Measurements from ENCODE around the gene KPNA5.

The KPNA5 gene

DNA sequence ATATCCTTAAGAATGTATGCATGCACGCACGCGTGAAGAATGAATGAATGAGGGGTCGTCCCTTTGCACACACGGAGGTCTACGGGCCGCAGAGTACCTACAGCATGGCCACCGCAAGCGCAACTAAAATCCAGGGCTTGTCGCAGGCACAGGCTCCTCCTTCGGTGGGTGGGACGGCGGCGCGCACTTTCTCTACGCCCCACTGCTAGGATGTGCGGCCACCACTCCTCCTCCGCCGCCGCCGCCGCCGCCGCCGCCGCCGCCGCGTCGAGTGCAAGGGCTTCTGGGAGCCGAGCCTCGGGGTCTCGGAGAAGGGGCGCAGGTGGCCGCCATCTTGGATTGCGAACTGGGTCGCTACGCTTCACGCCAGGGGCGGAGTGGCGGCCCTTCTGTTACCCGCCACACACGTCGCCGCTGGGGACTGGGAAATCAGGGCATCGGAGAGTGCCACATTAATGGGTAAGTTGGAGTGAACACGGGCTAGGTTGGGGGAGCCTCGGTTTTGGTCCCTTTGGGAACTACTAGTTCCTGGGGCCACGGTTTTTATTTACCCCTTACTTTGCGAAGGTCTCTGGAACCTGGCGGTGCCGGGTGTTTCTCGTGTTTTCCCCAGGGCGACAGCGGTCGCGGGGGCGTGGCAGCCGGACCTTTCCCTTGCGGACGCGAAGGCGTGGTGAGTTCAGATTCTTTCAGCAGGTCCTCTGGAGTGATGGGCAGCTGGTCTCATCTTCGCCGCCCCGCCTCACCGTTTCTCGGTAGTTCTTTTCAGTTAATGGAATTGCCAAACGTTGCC is at the start of gene KPNA5:
Gene KPNA5, plus strand, starts transcription at position 332 of the 793 bp plus-strand sequence. Its CDS starts 124 bp downstream, at position 456.
- DNase-seq (ENCODE audit: low read depth) = peak; percentile 68
- in situ Hi-C loops (cut with HindIII; ENCODE audit: low sequenced_read_pairs) = no loop called here
- TF ChIP-seq, protein P1, sequence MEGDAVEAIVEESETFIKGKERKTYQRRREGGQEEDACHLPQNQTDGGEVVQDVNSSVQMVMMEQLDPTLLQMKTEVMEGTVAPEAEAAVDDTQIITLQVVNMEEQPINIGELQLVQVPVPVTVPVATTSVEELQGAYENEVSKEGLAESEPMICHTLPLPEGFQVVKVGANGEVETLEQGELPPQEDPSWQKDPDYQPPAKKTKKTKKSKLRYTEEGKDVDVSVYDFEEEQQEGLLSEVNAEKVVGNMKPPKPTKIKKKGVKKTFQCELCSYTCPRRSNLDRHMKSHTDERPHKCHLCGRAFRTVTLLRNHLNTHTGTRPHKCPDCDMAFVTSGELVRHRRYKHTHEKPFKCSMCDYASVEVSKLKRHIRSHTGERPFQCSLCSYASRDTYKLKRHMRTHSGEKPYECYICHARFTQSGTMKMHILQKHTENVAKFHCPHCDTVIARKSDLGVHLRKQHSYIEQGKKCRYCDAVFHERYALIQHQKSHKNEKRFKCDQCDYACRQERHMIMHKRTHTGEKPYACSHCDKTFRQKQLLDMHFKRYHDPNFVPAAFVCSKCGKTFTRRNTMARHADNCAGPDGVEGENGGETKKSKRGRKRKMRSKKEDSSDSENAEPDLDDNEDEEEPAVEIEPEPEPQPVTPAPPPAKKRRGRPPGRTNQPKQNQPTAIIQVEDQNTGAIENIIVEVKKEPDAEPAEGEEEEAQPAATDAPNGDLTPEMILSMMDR (IDR thresholded peaks at IDR 0.05; ENCODE audit: low read depth, low read length, missing control alignments) = no peak
- peak within 1 kb of the TSS; percentile 95 for H3K4me3 ChIP-seq (ENCODE audit: low read depth, low read length)

DNA sequence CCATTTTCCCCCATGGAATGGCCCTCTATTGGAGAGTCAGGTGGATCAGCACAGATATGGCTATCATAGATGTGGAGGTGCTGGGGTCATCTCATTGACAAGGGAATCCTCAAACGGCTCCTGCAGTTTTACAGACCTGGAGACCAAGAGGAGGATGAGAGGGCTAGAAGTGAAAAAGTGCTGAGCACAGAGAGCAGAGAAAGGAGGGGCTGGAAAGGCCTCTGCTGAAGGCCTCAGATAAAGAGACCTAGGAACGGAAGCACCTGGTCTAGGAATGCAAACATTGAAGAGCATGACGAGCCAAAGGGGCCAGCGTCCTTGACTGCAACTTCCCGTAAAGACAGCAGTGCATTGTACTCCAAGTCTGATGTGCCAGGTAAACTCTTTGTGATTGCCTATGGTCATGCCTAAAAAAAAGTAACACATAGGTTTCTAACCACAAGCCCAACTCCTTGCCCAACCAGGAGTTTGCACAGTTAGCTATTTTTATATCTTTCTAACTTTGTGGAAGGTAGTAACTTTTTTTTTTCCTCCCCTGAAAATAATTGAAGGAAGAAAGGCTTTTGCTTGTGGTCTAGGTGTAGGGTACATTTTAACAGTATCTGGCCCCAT is 49.5 kb upstream of the KPNA5 start:
- in situ Hi-C loops (cut with HindIII; ENCODE audit: low sequenced_read_pairs) = no loop called here
- no peak overlapping the region for H3K4me3 ChIP-seq (ENCODE audit: low read depth, low read length)
- TF ChIP-seq, protein P1 (IDR thresholded peaks at IDR 0.05; ENCODE audit: low read depth, low read length, missing control alignments) = no peak
- DNase-seq (ENCODE audit: low read depth) = no peak

DNA sequence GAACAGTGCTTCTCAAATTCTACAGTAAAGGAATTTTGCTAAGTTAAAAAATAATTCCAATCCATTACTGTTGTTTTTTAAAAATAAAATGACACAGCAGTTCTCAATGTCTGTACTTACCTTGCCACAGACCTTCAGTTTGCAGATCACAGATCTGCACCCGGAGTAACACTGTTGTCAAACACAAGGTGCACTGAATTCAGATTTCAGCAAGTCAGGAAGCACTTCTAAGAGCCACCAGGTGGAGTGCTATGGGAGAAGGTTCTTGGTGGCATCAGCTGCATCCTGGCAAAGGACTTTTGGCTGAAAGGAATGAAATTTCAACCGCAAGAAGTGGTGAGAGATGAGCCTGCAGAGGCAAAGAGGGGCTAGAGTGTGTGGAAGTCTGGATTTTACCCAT is 47.3 kb upstream of the KPNA5 start:
- TF ChIP-seq, protein P1 (IDR thresholded peaks at IDR 0.05; ENCODE audit: low read depth, low read length, missing control alignments) = peak; percentile 38
- in situ Hi-C loops (cut with HindIII; ENCODE audit: low sequenced_read_pairs) = no loop called here
- DNase-seq (ENCODE audit: low read depth) = no peak
- no peak overlapping the region for H3K4me3 ChIP-seq (ENCODE audit: low read depth, low read length)

DNA sequence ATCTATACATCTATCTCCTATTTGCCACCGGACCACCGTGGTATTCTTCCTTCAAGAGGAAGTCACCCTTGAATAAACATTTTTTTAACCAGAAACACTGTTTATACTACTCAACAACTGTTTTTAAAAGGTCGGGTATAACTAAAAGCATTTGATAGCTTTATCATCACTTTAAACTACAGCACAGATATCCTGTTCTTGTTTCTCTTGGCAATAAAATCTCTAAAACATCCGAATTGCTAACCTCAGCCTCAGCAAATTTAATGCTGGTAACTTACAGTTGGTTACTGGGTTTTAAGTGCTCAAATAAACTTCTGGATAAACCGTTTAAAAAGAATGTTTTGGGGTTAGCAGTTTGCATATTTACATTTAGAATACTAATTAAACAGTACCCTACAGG is 32.9 kb upstream of the KPNA5 start:
- H3K4me3 ChIP-seq (ENCODE audit: low read depth, low read length) = no peak overlapping the region
- in situ Hi-C loops (cut with HindIII; ENCODE audit: low sequenced_read_pairs) = no loop called here
- peak; percentile 16 for DNase-seq (ENCODE audit: low read depth)

DNA sequence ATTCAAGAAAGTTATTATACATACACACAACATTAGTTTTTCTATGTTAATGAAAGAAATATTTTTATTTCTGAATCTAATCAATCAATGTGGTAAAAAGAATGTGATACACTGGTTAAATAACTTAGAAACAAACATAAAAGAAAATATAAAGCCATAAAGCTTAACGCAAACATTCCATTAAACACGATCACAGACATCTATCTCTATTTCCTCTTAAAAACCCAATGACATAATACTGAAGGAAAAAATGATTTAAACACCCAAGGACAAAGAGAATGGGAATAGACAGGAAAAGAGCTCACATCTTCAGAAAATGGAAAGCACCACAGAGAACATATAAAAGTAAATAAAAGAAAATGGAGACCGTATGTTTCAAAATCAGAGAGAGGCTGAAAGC is 31.9 kb upstream of the KPNA5 start:
- TF ChIP-seq, protein P1 (IDR thresholded peaks at IDR 0.05; ENCODE audit: low read depth, low read length, missing control alignments) = no peak
- in situ Hi-C loops (cut with HindIII; ENCODE audit: low sequenced_read_pairs) = no loop called here
- H3K4me3 ChIP-seq (ENCODE audit: low read depth, low read length) = no peak overlapping the region
- DNase-seq (ENCODE audit: low read depth) = no peak

More for the DNA sequence above, 32.9 kb upstream of the KPNA5 start:
- TF ChIP-seq, protein P1 (IDR thresholded peaks at IDR 0.05; ENCODE audit: low read depth, low read length, missing control alignments) = no peak

DNA sequence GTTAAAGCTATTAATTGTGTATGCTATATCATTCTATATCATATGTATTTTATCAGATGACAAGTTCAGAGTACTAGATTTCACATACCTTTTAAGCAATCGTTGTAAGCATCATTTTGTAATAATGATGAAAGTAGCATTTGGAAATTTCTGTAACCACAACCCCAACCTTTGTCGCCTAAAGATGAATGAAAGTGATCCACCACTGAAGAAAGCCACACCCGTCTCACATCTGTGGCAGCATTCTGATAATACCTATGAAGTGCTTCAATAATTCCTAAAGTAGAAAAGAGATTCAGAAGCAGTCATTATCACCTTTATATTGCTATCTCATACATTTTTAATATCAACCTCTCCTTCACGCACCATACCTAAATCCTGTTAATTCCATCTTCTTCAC is 29.1 kb upstream of the KPNA5 start:
- TF ChIP-seq, protein P1 (IDR thresholded peaks at IDR 0.05; ENCODE audit: low read depth, low read length, missing control alignments) = no peak
- no peak for DNase-seq (ENCODE audit: low read depth)
- in situ Hi-C loops (cut with HindIII; ENCODE audit: low sequenced_read_pairs) = no loop called here
- H3K4me3 ChIP-seq (ENCODE audit: low read depth, low read length) = no peak overlapping the region

Data from astrocyte of the cerebellum (primary cell).